Activated T-helper 17 cell treated with anti-CD3 and anti-CD28 coated beads, Interleukin-2, amount 50 U/mL, for 72 hours (primary cell): ENCODE measurements around the gene NCAM1. TPM values are rescaled to one million over a fixed set of nuclear protein-coding genes. Genes with fewer than 3 reads are reported as not detected.

Experiments used
- ATAC-seq: fragments of 150-1000 bp; cut with Tn5 transposase; replicated peaks from 2 replicates; pipeline ENCODE4 v1.10.0; 2021; ENCODE audit warnings: mild to moderate bottlenecking, moderate library complexity
- H3K27ac Mint-ChIP-seq: one replicate; pipeline ENCODE4 v1.8.0; 2022; ENCODE audit warnings: mixed read lengths
- H3K27me3 Mint-ChIP-seq: one replicate; pipeline ENCODE4 v1.8.0; 2022; ENCODE audit warnings: mixed read lengths
- H3K36me3 Mint-ChIP-seq: one replicate; pipeline ENCODE4 v1.8.0; 2022; ENCODE audit warnings: low read depth, mild to moderate bottlenecking, mixed read lengths
- H3K4me1 Mint-ChIP-seq: one replicate; pipeline ENCODE4 v1.8.0; 2022; ENCODE audit warnings: mixed read lengths
- H3K4me3 Mint-ChIP-seq: one replicate; pipeline ENCODE4 v1.8.0; 2022; ENCODE audit warnings: mild to moderate bottlenecking, mixed read lengths
- H3K9me3 Mint-ChIP-seq: one replicate; pipeline ENCODE4 v1.8.0; 2022; ENCODE audit warnings: mixed read lengths
- total RNA-seq, 2 donors: library from RNA; stranded (reverse); gene quantifications; one replicate each; pipeline ENCODE4 v1.2.3, GENCODE V29; 2022

The NCAM1 gene
- total RNA-seq, 2 donors from 2014 or later = not detected

- peaks cover 9% of the 10 kb centered on the region for H3K27me3 Mint-ChIP-seq
- no peak for ATAC-seq
- no peak overlapping the region for H3K4me3 Mint-ChIP-seq
- H3K36me3 Mint-ChIP-seq = no peaks in the 10 kb centered on the region
- H3K9me3 Mint-ChIP-seq = no peaks in the 10 kb centered on the region
- no peak overlapping the region for H3K27ac Mint-ChIP-seq
- no peaks in the 10 kb centered on the region for H3K4me1 Mint-ChIP-seq
Measured at GRCh38 chr11:113163291-113164030, 202.2 kb downstream of the NCAM1 start.

- no peaks in the 10 kb centered on the region for H3K36me3 Mint-ChIP-seq
- peaks cover 12% of the 10 kb centered on the region for H3K27me3 Mint-ChIP-seq
- H3K4me1 Mint-ChIP-seq = no peaks in the 10 kb centered on the region
- no peak overlapping the region for H3K27ac Mint-ChIP-seq
- no peak for ATAC-seq
- no peaks in the 10 kb centered on the region for H3K9me3 Mint-ChIP-seq
- no peak overlapping the region for H3K4me3 Mint-ChIP-seq
Measured at GRCh38 chr11:113166280-113166679, 205.1 kb downstream of the NCAM1 start.

- no peaks in the 10 kb centered on the region for H3K9me3 Mint-ChIP-seq
- no peak overlapping the region for H3K4me3 Mint-ChIP-seq
- H3K4me1 Mint-ChIP-seq = no peaks in the 10 kb centered on the region
- no peak for ATAC-seq
- H3K27ac Mint-ChIP-seq = no peak overlapping the region
- H3K27me3 Mint-ChIP-seq = peaks cover 13% of the 10 kb centered on the region
- no peaks in the 10 kb centered on the region for H3K36me3 Mint-ChIP-seq
Measured at GRCh38 chr11:113167599-113167998, 206.4 kb downstream of the NCAM1 start.

DNA sequence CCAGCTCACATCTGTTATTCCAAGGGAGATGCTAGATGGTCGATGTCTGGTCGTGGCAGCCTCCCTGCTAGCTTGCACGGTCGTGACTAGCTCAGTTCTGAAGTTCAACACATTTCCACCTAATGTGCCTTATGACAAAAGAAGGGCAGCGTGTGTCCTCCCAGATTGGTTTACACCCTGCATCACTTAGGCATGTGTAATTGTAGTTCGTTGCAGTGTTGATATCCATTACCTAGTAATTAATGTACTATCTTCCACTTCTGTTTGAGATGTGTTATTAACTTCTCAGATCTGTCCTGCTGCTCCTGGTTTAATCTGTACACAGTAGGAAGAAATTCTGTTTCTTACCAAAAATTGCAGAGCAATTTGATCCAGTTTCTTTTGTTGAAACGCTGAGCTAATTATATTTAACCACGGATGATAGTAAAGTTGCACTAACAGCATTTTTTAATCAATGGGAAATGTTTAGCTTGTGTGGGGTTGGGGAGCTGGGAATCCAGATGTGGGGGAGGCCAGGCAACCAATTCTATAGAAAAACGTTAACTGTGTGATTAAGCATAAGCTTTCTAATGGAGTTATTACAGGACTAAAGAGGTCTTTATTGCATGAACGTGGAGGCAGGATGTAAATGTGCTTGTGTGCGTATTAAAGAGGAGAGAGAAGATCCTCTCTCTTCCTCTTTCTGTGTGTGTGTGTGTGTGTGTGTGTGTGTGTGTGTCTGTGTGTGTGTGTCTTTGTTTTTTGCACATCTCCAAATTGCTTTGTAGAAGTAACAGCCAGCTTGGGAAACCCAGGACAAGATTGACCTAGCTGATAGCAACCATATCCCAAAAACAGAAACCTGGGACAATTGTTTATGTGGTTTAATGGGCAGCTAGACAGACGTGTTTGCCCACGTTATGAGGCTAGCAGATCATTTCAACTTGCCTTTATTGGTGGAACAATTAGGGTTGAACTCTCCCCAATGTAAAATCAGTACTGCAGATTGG is 207.4 kb downstream of the NCAM1 start:
- H3K9me3 Mint-ChIP-seq = no peaks in the 10 kb centered on the region
- no peak overlapping the region for H3K27ac Mint-ChIP-seq
- ATAC-seq = no peak
- H3K4me3 Mint-ChIP-seq = no peak overlapping the region
- H3K4me1 Mint-ChIP-seq = no peaks in the 10 kb centered on the region
- peaks cover 7% of the 10 kb centered on the region for H3K27me3 Mint-ChIP-seq
- no peaks in the 10 kb centered on the region for H3K36me3 Mint-ChIP-seq

- no peaks in the 10 kb centered on the region for H3K36me3 Mint-ChIP-seq
- H3K27ac Mint-ChIP-seq = no peak overlapping the region
- H3K27me3 Mint-ChIP-seq = peaks cover 9% of the 10 kb centered on the region
- no peak overlapping the region for H3K4me3 Mint-ChIP-seq
- H3K9me3 Mint-ChIP-seq = no peaks in the 10 kb centered on the region
- H3K4me1 Mint-ChIP-seq = no peaks in the 10 kb centered on the region
- no peak for ATAC-seq
Measured at GRCh38 chr11:113172382-113172951, 211.2 kb downstream of the NCAM1 start.

- Mint-ChIP-seq H3K36me3 (no peaks in the 10 kb centered on the region), H3K4me1 (no peaks in the 10 kb centered on the region), H3K27me3 (peaks cover 14% of the 10 kb centered on the region), H3K27ac (no peak overlapping the region), H3K4me3 (no peak overlapping the region), H3K9me3 (no peaks in the 10 kb centered on the region)
- ATAC-seq = no peak
Measured at GRCh38 chr11:113173126-113173525, 211.9 kb downstream of the NCAM1 start.

- Mint-ChIP-seq H3K27me3 (peaks cover 16% of the 10 kb centered on the region), H3K4me3 (no peak overlapping the region), H3K27ac (no peak overlapping the region), H3K4me1 (no peaks in the 10 kb centered on the region), H3K36me3 (no peaks in the 10 kb centered on the region), H3K9me3 (no peaks in the 10 kb centered on the region)
- no peak for ATAC-seq
Measured at GRCh38 chr11:113174882-113175281, 213.7 kb downstream of the NCAM1 start.

GRCh38 chr11:113176599-113177360 is 215.6 kb downstream of the NCAM1 start:
- no peak overlapping the region for H3K27ac Mint-ChIP-seq
- H3K4me3 Mint-ChIP-seq = no peak overlapping the region
- H3K27me3 Mint-ChIP-seq = peaks cover 20% of the 10 kb centered on the region
- no peaks in the 10 kb centered on the region for H3K36me3 Mint-ChIP-seq
- H3K4me1 Mint-ChIP-seq = no peaks in the 10 kb centered on the region
- no peak for ATAC-seq
- no peaks in the 10 kb centered on the region for H3K9me3 Mint-ChIP-seq

DNA sequence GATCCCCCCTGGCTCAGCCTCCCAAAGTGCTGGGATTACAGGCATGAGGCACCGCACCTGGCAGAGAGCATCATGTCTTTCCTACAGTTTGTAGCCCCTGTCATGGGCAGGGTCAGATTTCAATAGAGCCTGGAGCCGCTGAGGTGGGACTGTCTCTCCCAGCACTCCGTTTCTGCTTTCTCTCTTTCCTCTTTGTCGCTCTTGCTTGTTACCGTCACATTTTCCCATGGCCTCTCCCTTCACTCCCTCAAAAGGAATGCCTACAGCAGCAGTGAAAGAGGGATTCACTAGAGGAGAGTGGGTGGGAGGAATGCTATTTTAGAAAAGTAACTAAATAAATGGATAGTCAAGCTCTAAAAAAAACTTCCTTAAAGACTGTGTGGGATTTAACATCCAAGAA is 216.5 kb downstream of the NCAM1 start:
- Mint-ChIP-seq H3K4me1 (no peaks in the 10 kb centered on the region), H3K4me3 (no peak overlapping the region), H3K36me3 (no peaks in the 10 kb centered on the region), H3K27me3 (peaks cover 15% of the 10 kb centered on the region), H3K9me3 (no peaks in the 10 kb centered on the region), H3K27ac (no peak overlapping the region)
- no peak for ATAC-seq

GRCh38 chr11:113178381-113179070 is 217.3 kb downstream of the NCAM1 start:
- ATAC-seq = no peak
- Mint-ChIP-seq H3K27ac (no peak overlapping the region), H3K4me1 (no peaks in the 10 kb centered on the region), H3K36me3 (no peaks in the 10 kb centered on the region), H3K9me3 (no peaks in the 10 kb centered on the region), H3K27me3 (peaks cover 15% of the 10 kb centered on the region), H3K4me3 (no peak overlapping the region)

GRCh38 chr11:113179181-113179704 is 218.0 kb downstream of the NCAM1 start:
- Mint-ChIP-seq H3K9me3 (no peaks in the 10 kb centered on the region), H3K27me3 (peaks cover 15% of the 10 kb centered on the region)

DNA sequence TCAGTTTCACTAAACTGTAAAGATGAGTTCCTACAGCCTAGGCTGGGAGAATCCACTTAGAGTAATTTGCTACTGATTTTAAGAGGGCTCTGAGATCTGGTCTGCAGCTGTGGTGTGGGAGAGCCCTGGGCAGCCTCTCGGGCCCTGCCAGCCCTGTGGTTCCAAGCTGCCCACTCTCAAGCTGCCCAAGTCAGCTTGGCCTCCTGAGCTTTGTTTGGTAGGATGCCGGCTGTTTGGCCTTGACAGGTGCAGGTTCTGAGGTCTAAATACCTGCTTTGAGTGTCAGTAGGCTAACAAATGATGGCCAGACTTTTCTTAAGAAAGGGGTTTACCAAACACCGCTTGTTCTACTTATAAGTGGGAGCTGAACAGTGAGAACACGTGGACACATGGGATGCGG is 219.9 kb downstream of the NCAM1 start:
- no peak overlapping the region for H3K27ac Mint-ChIP-seq
- no peaks in the 10 kb centered on the region for H3K36me3 Mint-ChIP-seq
- peaks cover 17% of the 10 kb centered on the region for H3K27me3 Mint-ChIP-seq
- no peak overlapping the region for H3K4me3 Mint-ChIP-seq
- no peaks in the 10 kb centered on the region for H3K4me1 Mint-ChIP-seq
- no peaks in the 10 kb centered on the region for H3K9me3 Mint-ChIP-seq
- ATAC-seq = no peak

More at GRCh38 chr11:113179181-113179704, 218.0 kb downstream of the NCAM1 start:
- ATAC-seq = no peak
- H3K36me3 Mint-ChIP-seq = no peaks in the 10 kb centered on the region
- H3K27ac Mint-ChIP-seq = no peak overlapping the region
- no peaks in the 10 kb centered on the region for H3K4me1 Mint-ChIP-seq
- no peak overlapping the region for H3K4me3 Mint-ChIP-seq

DNA sequence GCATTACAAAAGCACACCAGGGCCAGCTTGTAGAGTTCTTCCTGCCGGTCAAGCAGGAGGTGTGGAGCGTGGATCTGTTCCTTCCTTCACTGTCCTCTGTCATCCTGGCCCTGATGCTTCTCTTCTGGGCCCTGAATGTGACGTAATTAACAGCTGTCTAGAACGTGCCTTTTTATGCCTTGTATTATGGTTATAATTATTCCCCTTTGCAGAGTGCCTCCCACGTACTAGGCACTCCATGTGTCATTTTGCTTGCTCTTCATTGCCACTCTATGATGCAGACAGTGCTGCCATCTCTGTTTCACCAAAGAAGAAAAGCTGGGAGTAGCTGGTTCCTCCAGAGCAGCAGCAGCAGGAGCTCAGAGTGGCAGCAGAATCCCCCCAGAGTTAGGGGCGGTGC is 221.1 kb downstream of the NCAM1 start:
- no peaks in the 10 kb centered on the region for H3K36me3 Mint-ChIP-seq
- H3K27ac Mint-ChIP-seq = no peak overlapping the region
- H3K4me1 Mint-ChIP-seq = no peaks in the 10 kb centered on the region
- H3K27me3 Mint-ChIP-seq = peaks cover 17% of the 10 kb centered on the region
- H3K9me3 Mint-ChIP-seq = no peaks in the 10 kb centered on the region
- ATAC-seq = no peak
- H3K4me3 Mint-ChIP-seq = no peak overlapping the region
